Fibroblast of the aortic adventitia (primary cell): ENCODE data around the gene CENPO. TPM values are rescaled to one million over a fixed set of nuclear protein-coding genes. Genes with fewer than 3 reads are reported as not detected.

ENCODE experiments used
- DNase-seq: peaks from one replicate; pipeline ENCODE4 v3.0.0-alpha.2; 2010; ENCODE audit warnings: low read depth
- H3K4me3 ChIP-seq: 2 replicates; pipeline ENCODE4 v1.5.1; 2011; ENCODE audit warnings: low read depth, mild to moderate bottlenecking, control low read depth, low read length, moderate library complexity
- CTCF ChIP-seq: IDR thresholded peaks from 2 replicates; pipeline ENCODE4 v1.5.1; 2011; ENCODE audit warnings: mild to moderate bottlenecking, low read length, control low read depth, inconsistent platforms; ENCODE audit not compliant: insufficient read depth
- total RNA-seq: library from RNA; depleted of rRNA; stranded (reverse); fragments of >200 nt; gene quantifications from 2 replicates; pipeline ENCODE4 v1.2.3, GENCODE V29; 2012; ENCODE audit warnings: low replicate concordance

CENPO gene
- total RNA-seq, 1 donor = 35.3 TPM

DNA sequence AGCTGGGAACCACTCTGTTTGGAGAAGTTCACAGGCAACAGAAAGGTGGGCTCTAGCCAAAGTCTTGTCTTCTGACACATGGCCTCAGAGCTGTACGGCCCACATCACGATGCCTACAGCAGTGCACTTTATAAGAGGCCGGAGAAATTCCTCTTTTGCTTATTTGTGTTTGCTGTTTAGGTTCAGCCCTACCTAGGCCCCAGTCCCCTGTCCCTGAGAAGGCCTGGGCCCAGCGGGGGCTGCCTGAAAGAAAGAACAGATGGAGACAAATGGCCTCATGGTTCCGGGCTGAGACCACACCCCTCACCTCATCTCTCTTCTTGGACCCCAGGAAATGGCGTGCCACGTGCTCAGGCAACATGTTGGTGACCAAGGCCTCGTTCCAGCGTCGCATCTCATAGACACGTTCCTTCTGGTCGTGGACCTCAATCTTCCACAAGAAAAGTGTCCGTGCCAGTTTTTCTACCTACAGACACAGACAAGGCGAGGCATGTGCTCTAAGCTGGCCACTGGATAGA is 30.9 kb downstream of the CENPO start:
- no peak overlapping the region for H3K4me3 ChIP-seq
- DNase-seq = no peak
- no peak for TF ChIP-seq CTCF

- DNase-seq = peak; percentile 26
- no peak overlapping the region for H3K4me3 ChIP-seq
- TF ChIP-seq CTCF = peak; percentile 71
Observed at GRCh38 chr2:24824966-24825882, 32.0 kb downstream of the CENPO start.

DNA sequence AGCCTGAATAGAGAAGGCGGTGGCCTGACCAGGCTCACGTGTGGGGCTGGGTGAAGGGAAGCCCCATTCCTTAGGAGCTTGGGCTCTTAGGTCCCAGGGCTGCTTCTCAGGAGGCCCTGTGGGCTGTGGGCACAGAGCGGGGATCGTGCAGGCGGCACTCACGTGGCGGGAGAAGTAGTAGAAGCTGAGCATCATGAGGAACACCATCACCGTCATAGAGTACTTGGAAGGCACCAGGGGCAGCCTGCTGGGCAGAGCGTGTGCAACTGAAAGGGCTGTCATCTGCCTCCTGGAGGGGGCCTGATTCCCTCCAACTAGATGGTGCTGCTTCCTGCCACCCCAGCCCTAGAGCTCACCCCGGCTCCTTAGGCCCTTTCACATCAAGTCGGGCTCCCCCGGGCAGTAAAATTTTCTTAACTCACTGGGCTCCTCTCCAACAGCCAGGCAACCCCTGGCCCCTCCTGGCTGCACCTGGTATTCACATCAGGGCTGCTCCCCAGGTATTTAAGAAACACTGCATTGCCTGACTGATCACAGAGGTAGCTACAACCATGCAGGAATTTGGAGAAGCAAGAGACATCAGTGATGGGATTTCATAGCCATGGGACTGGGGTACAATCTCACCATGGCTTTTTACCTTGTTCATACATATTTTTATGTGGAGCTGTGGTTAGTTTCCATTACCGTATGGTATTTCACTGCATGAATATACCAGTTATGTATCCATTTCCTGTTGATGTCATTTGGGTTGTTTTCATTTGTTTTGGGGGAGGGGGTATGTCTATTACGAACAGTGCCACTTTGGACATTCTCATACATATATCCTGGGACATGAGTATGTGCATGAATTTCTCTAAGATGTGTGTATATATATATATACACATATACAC is 32.9 kb downstream of the CENPO start:
- no peak overlapping the region for H3K4me3 ChIP-seq
- DNase-seq = no peak

GRCh38 chr2:24826773-24827145 is 33.5 kb downstream of the CENPO start:
- no peak for TF ChIP-seq CTCF
- no peak for DNase-seq
- no peak overlapping the region for H3K4me3 ChIP-seq

More for the DNA sequence above, 32.9 kb downstream of the CENPO start:
- no peak for TF ChIP-seq CTCF

- DNase-seq = peak; percentile 93
- no peak overlapping the region for H3K4me3 ChIP-seq
- peak; percentile 94 for TF ChIP-seq CTCF
Observed at GRCh38 chr2:24827321-24828237, 34.4 kb downstream of the CENPO start.
